GM12878 (cell line): Measurements from ENCODE around the gene ATP6V1D. TPM values are rescaled to one million over a fixed set of nuclear protein-coding genes. Genes with fewer than 3 reads are reported as not detected.

Experiments
- ATAC-seq: fragments of 200-7000 bp; cut with Tn5 transposase; 3 replicates; pipeline ENCODE4 v1.9.1; 2020; ENCODE audit warnings: mild to moderate bottlenecking, moderate library complexity
- BruUV-seq: library from RNA; stranded (reverse); fragments of 400-500 nt; replicated peaks from 2 replicates; lab custom pipeline; 2021; lab: Mats Ljungman, UMichigan
- CTCF ChIA-PET: fragments of 300-600 bp; sonication (Branson Sonifier 250); formaldehyde crosslinking; extraction: SDS; loops from one replicate; lab custom pipeline; 2021; ENCODE audit warnings: inconsistent platforms; lab: Yijun Ruan, JAX
- POLR2A ChIA-PET: fragments of 350-600 bp; formaldehyde crosslinking; extraction: SDS; loops from one replicate; lab custom pipeline; 2021; ENCODE audit warnings: inconsistent platforms; lab: Charles Lee
- RAD21 ChIA-PET: fragments of 300-600 bp; sonication (Branson Sonifier 250); formaldehyde crosslinking; loops from one replicate; lab custom pipeline; 2023; ENCODE audit warnings: antibody characterized with exemption; ENCODE audit not compliant: unreplicated experiment; lab: Charles Lee
- SMC1A ChIA-PET: fragments of 300-600 bp; sonication (Branson Sonifier 250); formaldehyde crosslinking; loops from one replicate; lab custom pipeline; 2023; ENCODE audit not compliant: unreplicated experiment, uncharacterized antibody; lab: Charles Lee
- DNase-seq: peaks from one replicate; pipeline ENCODE4 v3.0.0-alpha.2; 2011; ENCODE audit warnings: low read depth, low spot score
- FAIRE-seq: peaks from 3 replicates; lab custom pipeline; 2011; peaks lifted over from hg19 to GRCh38; lab: Jason Lieb, UNC
- H2AFZ ChIP-seq: 2 replicates; pipeline ENCODE4 v1.6.0; 2011; ENCODE audit warnings: low read depth, low read length, control low read depth; ENCODE audit not compliant: control insufficient read depth
- H3K27ac ChIP-seq: 2 replicates; pipeline ENCODE4 v1.5.1; 2011; ENCODE audit warnings: control low read depth; ENCODE audit not compliant: control insufficient read depth, insufficient read depth
- H3K27me3 ChIP-seq, 2 experiments: replicated peaks in 1 of 2; 2 replicates each; pipeline versions ENCODE4 v1.6.0 to v1.6.1; 2011; ENCODE audit warnings: low read length in 1 of 2; ENCODE audit not compliant: control insufficient read depth in 2 of 2, insufficient read depth in 2 of 2
- H3K36me3 ChIP-seq, 2 experiments: 2 replicates each; pipeline ENCODE4 v1.5.1; 2011; ENCODE audit warnings: low read length in 1 of 2; ENCODE audit not compliant: control insufficient read depth in 2 of 2, insufficient read depth in 2 of 2
- H3K4me1 ChIP-seq: 2 replicates; pipeline ENCODE4 v1.6.1; 2011; ENCODE audit warnings: mild to moderate bottlenecking, low read length, moderate library complexity, mixed read lengths; ENCODE audit not compliant: control insufficient read depth, insufficient read depth
- H3K4me2 ChIP-seq: 2 replicates; pipeline ENCODE4 v1.6.0; 2011; ENCODE audit warnings: control low read depth; ENCODE audit not compliant: control insufficient read depth, insufficient read depth
- H3K4me3 ChIP-seq: fragments of 200-600 bp; sonication (generic); 2 replicates; pipeline ENCODE4 v1.5.1; 2016
- H3K79me2 ChIP-seq: 2 replicates; pipeline ENCODE4 v1.6.0; 2011; ENCODE audit warnings: low read length; ENCODE audit not compliant: control insufficient read depth, insufficient read depth
- H3K9ac ChIP-seq: 2 replicates; pipeline ENCODE4 v1.8.0; 2011; ENCODE audit warnings: low read length, control low read depth, mixed read lengths; ENCODE audit not compliant: control insufficient read depth, insufficient read depth
- H3K9me3 ChIP-seq: replicated peaks from 3 replicates; pipeline ENCODE4 v1.5.1; 2011; ENCODE audit warnings: mild to moderate bottlenecking, low read length; ENCODE audit not compliant: control insufficient read depth, insufficient read depth
- H4K20me1 ChIP-seq: 2 replicates; pipeline ENCODE4 v1.6.0; 2011; ENCODE audit not compliant: control insufficient read depth, insufficient read depth
- DPF2 ChIP-seq: fragments of 450-650 bp; IDR thresholded peaks from 2 replicates; pipeline ENCODE4 v1.6.1; 2017; ENCODE audit warnings: mild to moderate bottlenecking
- ESRRA ChIP-seq: IDR thresholded peaks from 2 replicates; pipeline ENCODE4 v1.6.1; 2012; ENCODE audit warnings: mild to moderate bottlenecking, low read length, improper control_type of control experiment
- FOXK2 ChIP-seq: fragments of 450-650 bp; IDR thresholded peaks from 2 replicates; pipeline ENCODE4 v1.6.1; 2017; ENCODE audit warnings: mild to moderate bottlenecking, moderate library complexity
- NR2C1 ChIP-seq: fragments of 450-650 bp; IDR thresholded peaks from 2 replicates; pipeline ENCODE4 v1.6.1; 2017; ENCODE audit warnings: antibody characterized with exemption, mild to moderate bottlenecking, moderate library complexity
- NR2F1 ChIP-seq: fragments of 450-650 bp; conservative IDR thresholded peaks from 2 replicates; pipeline ENCODE4 v1.6.1; 2017; ENCODE audit warnings: mild to moderate bottlenecking
- RCOR1 ChIP-seq: conservative IDR thresholded peaks from 2 replicates; pipeline ENCODE4 v1.6.1; 2012; ENCODE audit warnings: low read depth, low read length, improper control_type of control experiment
- SREBF1 ChIP-seq: IDR thresholded peaks from 2 replicates; pipeline ENCODE4 v1.6.1; 2012; ENCODE audit warnings: mild to moderate bottlenecking, low read length
- STAT1 ChIP-seq: fragments of 450-650 bp; conservative IDR thresholded peaks from 2 replicates; pipeline ENCODE4 v1.6.1; 2014; ENCODE audit warnings: antibody characterized with exemption, mild to moderate bottlenecking
- TCF12 ChIP-seq: IDR thresholded peaks from 2 replicates; pipeline ENCODE4 v1.6.1; 2011; ENCODE audit warnings: low read depth, mild to moderate bottlenecking, low read length
- WGBS: methylation state at CpG from one replicate; pipeline ENCODE4 v1.1.6; 2016; ENCODE audit warnings: low lambda C conversion rate; ENCODE audit not compliant: insufficient replicate concordance, insufficient coverage; ENCODE audit errors: missing lambda C conversion rate; 5-methylcytosine and 5-hydroxymethylcytosine counted together
- in situ Hi-C: fragments of 300-500 bp; cut with MboI; formaldehyde crosslinking; loops from 9 replicates; pipeline ENCODE4 v1.14.3; 2018; ENCODE audit warnings: mixed read lengths
- intact Hi-C: fragments of 100-400 bp; cut with micrococcal nuclease; formaldehyde crosslinking; loops from one replicate; pipeline ENCODE4 v1.14.2; 2022; ENCODE audit not compliant: unreplicated experiment
- polyA plus RNA-seq, 11 experiments: library from polyadenylated mRNA; depleted of rRNA in 4 of 11; unstranded in 6 of 11; stranded (reverse) in 5 of 11; fragments of >200 nt; fragmentation: Nextera tagmentation in 4 of 11; fragmentation: Illumina TruSeq in 1 of 11; extraction: Ambion mirVana in 4 of 11; extraction: Trizol in 1 of 11; gene quantifications; 1 replicate in 1 of 11; 2 replicates in 10 of 11; pipeline versions ENCODE4 v1.2.1 to v1.2.3, GENCODE V29; 2011 to 2016; ENCODE audit warnings: inconsistent platforms in 2 of 11, missing spikeins in 2 of 11, low read depth in 1 of 11
- total RNA-seq, 4 experiments: library from RNA; depleted of rRNA in 3 of 4; stranded (reverse); fragments of >200 nt in 3 of 4; fragmentation: Illumina TruSeq in 1 of 4; extraction: Trizol in 1 of 4; gene quantifications; 2 replicates each; pipeline versions ENCODE4 v1.2.1 to v1.2.3, GENCODE V29; 2013 to 2021
- TF ChIP-seq, protein P1 (sequence below): IDR thresholded peaks from 2 replicates; pipeline ENCODE4 v1.6.1; 2012; ENCODE audit warnings: mild to moderate bottlenecking, low read depth, low read length
- TF ChIP-seq, protein P2 (sequence below): fragments of 150-350 bp; IDR thresholded peaks from 2 replicates; pipeline ENCODE4 v1.6.1; 2016; ENCODE audit warnings: low read depth, low read length
- TF ChIP-seq, protein P3 (sequence below): fragments of 450-650 bp; IDR thresholded peaks from 2 replicates; pipeline ENCODE4 v1.6.1; 2017; ENCODE audit warnings: mild to moderate bottlenecking, moderate library complexity
- TF ChIP-seq, protein P4 (sequence below): IDR thresholded peaks from 2 replicates; pipeline ENCODE4 v1.6.1; 2011; ENCODE audit warnings: low read depth, mild to moderate bottlenecking, low read length, moderate library complexity, borderline replicate concordance; ENCODE audit errors: extremely low read depth

The ATP6V1D gene
- total and polyA plus RNA-seq, 10 of the 15 experiments (the other 5 are each of a cell fraction or from before 2014, with no cell fraction given): 24.0 to 71.6 (median 47.8) TPM

DNA sequence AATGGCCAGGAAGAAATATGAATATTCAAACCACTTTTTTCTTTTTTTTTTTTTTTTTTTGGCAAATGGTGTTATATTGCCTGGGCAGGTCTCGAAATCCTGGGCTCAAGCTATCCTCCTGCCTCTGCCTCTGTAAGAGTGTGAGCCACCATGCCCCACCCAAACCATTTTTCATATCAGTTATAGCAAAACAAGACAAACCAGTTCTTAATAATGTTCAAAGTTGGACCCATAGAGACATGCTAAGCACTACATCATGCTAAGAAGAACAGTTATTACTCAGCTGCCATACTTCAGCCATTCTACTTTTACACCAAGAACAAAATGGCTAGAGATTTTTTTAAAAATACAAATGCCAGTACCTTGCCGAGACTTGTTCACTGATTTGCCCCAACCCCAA is 26.0 kb upstream of the ATP6V1D start:
- SMC1A ChIA-PET: interaction anchor here (0.7 to 1.4 kb wide), 4 partner anchors 20 to 761 kb away, joined by 3 to 4 read pairs (median 3); partner anchors contain the start of genes ATP6V1D and EIF2S1
- DNase-seq (no peak), ATAC-seq (no peak), FAIRE-seq (no peak)
- no peaks in the 10 kb centered on the region for H3K27me3 ChIP-seq
- H3K4me3 ChIP-seq: no peak overlapping the region
- H3K27ac ChIP-seq: no peak overlapping the region
- H4K20me1 ChIP-seq: no peaks in the 10 kb centered on the region
- peaks cover 3 to 22% of the 10 kb centered on the region in 2 experiments; a peak in 3 of 4 replicates for H3K36me3 ChIP-seq
- H3K9me3 ChIP-seq: no peaks in the 10 kb centered on the region
- RAD21 ChIA-PET: interaction anchor here (0.6 kb wide), 1 partner anchor 61 kb away, joined by 3 read pairs; no protein-coding TSS in a partner anchor
- no TSS peak for BruUV-seq
- CTCF ChIA-PET: interaction anchor here (0.8 to 4.2 kb wide), 3 partner anchors 26 to 195 kb away, joined by 3 to 13 read pairs (median 6); partner anchors contain the start of genes ATP6V1D and EIF2S1
- in situ Hi-C loops (no loop called here), intact Hi-C loops (no loop called here)
- no peak overlapping the region for H3K9ac ChIP-seq
- no peaks in the 10 kb centered on the region for H3K79me2 ChIP-seq
- POLR2A ChIA-PET: interaction anchor here (0.6 to 1.7 kb wide), 2 partner anchors 26 to 1518 kb away, joined by 3 to 4 read pairs; partner anchors contain the start of gene ATP6V1D
- no peak overlapping the region for H3K4me2 ChIP-seq
- whole genome bisulfite sequencing: 96% methylated on average over 2 of the region's 2 CpGs
- H2AFZ ChIP-seq: no peak overlapping the region
- H3K4me1 ChIP-seq: no peaks in the 10 kb centered on the region
- no peak for TF ChIP-seq DPF2
- no peak for TF ChIP-seq RCOR1
- TF ChIP-seq FOXK2: no peak
- no peak for TF ChIP-seq SREBF1
- TF ChIP-seq ESRRA: no peak
- TF ChIP-seq, protein P1, sequence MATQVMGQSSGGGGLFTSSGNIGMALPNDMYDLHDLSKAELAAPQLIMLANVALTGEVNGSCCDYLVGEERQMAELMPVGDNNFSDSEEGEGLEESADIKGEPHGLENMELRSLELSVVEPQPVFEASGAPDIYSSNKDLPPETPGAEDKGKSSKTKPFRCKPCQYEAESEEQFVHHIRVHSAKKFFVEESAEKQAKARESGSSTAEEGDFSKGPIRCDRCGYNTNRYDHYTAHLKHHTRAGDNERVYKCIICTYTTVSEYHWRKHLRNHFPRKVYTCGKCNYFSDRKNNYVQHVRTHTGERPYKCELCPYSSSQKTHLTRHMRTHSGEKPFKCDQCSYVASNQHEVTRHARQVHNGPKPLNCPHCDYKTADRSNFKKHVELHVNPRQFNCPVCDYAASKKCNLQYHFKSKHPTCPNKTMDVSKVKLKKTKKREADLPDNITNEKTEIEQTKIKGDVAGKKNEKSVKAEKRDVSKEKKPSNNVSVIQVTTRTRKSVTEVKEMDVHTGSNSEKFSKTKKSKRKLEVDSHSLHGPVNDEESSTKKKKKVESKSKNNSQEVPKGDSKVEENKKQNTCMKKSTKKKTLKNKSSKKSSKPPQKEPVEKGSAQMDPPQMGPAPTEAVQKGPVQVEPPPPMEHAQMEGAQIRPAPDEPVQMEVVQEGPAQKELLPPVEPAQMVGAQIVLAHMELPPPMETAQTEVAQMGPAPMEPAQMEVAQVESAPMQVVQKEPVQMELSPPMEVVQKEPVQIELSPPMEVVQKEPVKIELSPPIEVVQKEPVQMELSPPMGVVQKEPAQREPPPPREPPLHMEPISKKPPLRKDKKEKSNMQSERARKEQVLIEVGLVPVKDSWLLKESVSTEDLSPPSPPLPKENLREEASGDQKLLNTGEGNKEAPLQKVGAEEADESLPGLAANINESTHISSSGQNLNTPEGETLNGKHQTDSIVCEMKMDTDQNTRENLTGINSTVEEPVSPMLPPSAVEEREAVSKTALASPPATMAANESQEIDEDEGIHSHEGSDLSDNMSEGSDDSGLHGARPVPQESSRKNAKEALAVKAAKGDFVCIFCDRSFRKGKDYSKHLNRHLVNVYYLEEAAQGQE: no peak
- TF ChIP-seq, protein P2, sequence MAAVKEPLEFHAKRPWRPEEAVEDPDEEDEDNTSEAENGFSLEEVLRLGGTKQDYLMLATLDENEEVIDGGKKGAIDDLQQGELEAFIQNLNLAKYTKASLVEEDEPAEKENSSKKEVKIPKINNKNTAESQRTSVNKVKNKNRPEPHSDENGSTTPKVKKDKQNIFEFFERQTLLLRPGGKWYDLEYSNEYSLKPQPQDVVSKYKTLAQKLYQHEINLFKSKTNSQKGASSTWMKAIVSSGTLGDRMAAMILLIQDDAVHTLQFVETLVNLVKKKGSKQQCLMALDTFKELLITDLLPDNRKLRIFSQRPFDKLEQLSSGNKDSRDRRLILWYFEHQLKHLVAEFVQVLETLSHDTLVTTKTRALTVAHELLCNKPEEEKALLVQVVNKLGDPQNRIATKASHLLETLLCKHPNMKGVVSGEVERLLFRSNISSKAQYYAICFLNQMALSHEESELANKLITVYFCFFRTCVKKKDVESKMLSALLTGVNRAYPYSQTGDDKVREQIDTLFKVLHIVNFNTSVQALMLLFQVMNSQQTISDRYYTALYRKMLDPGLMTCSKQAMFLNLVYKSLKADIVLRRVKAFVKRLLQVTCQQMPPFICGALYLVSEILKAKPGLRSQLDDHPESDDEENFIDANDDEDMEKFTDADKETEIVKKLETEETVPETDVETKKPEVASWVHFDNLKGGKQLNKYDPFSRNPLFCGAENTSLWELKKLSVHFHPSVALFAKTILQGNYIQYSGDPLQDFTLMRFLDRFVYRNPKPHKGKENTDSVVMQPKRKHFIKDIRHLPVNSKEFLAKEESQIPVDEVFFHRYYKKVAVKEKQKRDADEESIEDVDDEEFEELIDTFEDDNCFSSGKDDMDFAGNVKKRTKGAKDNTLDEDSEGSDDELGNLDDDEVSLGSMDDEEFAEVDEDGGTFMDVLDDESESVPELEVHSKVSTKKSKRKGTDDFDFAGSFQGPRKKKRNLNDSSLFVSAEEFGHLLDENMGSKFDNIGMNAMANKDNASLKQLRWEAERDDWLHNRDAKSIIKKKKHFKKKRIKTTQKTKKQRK: no peak
- TF ChIP-seq, protein P3, sequence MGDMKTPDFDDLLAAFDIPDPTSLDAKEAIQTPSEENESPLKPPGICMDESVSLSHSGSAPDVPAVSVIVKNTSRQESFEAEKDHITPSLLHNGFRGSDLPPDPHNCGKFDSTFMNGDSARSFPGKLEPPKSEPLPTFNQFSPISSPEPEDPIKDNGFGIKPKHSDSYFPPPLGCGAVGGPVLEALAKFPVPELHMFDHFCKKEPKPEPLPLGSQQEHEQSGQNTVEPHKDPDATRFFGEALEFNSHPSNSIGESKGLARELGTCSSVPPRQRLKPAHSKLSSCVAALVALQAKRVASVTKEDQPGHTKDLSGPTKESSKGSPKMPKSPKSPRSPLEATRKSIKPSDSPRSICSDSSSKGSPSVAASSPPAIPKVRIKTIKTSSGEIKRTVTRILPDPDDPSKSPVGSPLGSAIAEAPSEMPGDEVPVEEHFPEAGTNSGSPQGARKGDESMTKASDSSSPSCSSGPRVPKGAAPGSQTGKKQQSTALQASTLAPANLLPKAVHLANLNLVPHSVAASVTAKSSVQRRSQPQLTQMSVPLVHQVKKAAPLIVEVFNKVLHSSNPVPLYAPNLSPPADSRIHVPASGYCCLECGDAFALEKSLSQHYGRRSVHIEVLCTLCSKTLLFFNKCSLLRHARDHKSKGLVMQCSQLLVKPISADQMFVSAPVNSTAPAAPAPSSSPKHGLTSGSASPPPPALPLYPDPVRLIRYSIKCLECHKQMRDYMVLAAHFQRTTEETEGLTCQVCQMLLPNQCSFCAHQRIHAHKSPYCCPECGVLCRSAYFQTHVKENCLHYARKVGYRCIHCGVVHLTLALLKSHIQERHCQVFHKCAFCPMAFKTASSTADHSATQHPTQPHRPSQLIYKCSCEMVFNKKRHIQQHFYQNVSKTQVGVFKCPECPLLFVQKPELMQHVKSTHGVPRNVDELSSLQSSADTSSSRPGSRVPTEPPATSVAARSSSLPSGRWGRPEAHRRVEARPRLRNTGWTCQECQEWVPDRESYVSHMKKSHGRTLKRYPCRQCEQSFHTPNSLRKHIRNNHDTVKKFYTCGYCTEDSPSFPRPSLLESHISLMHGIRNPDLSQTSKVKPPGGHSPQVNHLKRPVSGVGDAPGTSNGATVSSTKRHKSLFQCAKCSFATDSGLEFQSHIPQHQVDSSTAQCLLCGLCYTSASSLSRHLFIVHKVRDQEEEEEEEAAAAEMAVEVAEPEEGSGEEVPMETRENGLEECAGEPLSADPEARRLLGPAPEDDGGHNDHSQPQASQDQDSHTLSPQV: no peak
- no peak for TF ChIP-seq NR2C1
- TF ChIP-seq TCF12: no peak
- TF ChIP-seq, protein P4, sequence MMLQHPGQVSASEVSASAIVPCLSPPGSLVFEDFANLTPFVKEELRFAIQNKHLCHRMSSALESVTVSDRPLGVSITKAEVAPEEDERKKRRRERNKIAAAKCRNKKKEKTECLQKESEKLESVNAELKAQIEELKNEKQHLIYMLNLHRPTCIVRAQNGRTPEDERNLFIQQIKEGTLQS: no peak
- no peak for TF ChIP-seq STAT1
- no peak for TF ChIP-seq NR2F1
